ENCODE results near the gene KLKB1.
"Not testable (repeated sequence)": the region's sequence is repeated elsewhere in the genome, so short reads cannot be mapped to it uniquely, and the experiment has no call there.

KLKB1 gene

DNA sequence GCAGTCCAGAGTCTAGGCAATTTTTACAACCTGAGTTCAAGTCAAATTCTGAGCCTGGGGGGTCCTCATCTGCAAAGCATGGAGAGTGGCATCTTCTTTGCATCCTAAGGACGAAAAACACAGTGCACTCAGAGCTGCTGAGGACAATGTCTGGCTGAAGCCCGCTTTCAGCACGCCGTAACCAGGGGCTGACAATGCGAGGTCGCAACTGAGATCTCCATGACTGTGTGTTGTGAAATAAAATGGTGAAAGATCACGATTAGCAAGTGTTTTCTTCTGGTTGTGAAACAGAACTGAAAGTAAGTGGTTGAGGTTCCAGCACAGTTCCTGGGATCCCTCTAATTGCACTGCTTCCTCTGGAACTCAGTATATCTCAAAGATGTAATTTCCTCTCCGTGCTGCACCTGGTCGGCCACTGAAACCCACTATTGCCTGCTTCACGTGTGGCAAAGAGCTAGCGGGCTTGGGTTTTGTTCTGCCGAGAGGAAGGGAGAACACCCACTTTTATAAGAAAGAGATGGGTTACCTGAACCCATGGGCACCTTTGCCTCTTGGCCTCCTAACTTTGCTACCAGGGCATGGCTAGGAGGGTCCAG lies 31.0 kb downstream of the KLKB1 start:
- DNase-seq, result no peak
- intact Hi-C loops (cut with DNase I), result no loop called here

DNA sequence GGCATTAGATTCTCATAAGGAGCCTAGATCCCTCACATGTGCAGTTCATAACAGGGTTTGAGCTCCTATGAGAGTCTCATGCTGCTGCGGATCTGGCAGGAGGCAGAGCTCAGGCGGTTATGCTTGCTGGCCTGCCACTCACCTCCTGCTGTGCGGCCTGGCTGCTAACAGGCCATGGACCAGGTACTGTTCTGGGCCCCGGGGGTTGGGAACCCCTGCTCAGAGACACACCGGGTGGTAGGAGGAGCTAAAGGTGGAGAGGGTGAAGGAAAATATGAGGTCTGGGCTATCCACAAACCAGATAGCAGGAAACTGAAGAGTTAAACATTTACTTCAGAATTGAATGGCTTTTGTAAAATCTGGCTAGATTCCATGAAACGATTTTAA lies 32.8 kb downstream of the KLKB1 start:
- no peak for DNase-seq

DNA sequence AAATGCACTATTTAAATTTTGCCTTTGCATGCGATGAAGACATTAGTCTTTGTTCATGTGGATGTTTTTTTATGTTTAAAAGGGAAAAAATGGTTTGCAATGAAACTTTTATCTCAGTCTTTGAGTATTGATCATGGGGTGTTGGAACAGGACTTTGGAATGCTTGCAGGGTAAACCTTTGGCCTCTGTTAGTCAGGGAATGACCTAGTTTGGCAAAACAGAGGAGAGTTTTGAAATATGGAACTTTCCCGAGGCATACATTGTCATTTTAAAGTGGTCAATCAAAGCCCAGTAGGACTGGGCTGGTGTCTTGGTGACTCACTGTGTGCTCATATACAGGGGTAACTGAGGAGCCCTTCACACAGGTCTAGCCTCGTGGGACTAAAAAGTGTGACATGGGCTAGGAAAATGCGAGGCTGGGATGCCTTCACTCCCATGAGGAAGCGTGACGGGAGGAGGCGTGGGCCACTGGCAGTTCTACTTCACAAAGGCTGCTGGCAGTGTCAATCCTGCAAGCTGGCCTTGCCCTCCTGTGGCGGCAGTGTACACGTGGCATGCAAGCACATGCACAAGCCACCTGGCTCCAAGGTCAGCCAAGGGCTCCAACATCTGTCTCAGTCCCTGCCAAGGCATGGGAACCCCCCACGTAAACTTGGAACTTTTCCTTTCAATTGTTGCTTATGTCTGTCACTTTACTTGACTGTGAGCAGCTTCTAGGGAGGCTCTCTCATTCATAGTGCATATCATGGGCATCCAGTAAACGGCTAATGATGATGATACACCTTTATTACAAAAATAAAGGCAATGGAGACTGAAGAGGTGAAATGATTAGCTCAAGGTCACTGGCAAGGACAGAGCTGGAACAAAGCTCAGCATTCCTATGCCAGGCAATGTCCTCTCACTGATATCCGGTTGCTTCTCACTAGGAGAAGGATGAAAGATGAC lies 33.5 kb downstream of the KLKB1 start:
- DNase-seq, result no peak
- intact Hi-C loops (cut with DNase I), result no loop called here

More for the DNA sequence above, 32.8 kb downstream of the KLKB1 start:
- intact Hi-C loops (cut with DNase I), result no loop called here

DNA sequence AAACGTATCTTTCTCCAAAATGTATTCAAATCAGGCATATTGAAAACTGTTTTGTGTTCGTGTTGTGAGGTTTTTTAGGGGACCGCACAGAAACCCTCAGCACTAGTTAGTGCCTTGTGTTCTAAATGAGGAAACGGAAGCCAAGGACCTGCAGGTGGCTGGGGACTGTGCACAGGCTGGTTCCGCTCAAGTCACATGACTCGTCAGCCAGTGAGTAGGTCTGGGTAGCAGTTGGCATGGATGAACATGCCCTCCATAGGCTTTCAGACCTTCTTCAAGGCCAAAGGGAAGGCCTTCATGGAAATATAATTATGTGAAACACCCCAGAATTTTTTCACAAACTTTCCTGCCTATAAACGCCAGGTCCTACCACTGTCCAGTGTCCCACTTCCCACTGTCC lies 37.4 kb downstream of the KLKB1 start:
- no peak for DNase-seq
- intact Hi-C loops (cut with DNase I), result no loop called here

DNA sequence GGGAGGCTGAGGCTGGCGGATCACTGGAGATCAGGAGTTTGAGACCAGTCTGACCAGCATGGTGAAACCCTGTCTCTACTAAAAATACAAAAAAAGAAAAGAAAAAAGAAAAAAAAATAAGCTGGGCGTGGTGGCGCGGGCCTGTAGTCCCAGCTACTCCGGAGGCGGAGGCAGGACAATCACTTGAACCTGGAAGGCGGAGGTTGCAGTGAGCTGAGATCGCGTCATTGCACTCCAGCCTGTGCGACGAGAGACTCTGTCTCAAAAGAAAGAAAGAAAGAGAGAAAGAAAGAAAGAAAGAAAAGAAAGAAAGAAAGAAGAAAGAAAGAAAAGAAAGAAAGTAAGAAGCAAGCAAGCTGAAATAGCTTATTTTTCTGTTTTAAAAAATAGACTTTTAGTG lies 37.9 kb downstream of the KLKB1 start:
- intact Hi-C loops (cut with DNase I); DNase-seq: not testable (repeated sequence)

DNA sequence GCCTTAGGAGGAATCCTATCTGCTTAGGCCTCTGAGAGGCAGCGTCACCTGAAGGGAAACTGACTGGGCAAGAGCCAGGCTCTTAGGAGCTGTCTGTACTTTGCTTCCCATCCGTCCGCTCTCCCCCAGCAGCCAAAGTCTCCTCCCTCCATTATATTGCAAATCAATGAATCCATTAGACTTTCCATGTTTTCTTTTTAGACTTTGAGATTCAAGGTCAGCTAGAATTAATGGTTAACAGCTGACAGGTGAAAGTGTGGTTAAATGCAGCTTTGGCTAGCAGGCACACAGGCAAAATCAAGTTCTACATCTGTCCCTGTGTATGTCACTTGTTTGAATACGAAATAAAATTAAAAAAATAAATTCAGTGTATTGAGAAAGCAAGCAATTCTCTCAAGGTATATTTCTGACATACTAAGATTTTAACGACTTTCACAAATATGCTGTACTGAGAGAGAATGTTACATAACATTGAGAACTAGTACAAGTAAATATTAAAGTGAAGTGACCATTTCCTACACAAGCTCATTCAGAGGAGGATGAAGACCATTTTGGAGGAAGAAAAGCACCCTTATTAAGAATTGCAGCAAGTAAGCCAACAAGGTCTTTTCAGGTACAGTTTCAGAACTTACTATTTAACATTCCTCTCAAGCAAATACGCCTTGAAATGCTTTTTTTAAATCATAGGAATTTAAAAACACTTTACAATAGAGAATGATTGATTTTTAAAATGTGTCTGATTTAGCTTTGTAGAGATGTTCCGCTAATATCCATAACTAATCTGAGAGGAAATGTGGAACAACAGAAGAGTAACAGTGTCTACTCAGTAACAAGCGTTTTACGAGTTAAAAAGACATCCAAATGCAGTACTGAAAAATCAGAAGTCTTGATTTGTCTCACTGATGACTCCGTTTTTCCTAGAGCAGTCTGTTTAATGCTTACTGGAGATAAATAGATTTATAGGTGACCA lies 38.7 kb downstream of the KLKB1 start, which contains the start of gene F11:
TSS of gene F11 (plus strand) at position 507 of the 970 bp plus-strand sequence. CDS start 948 bp downstream, outside the sequence.
- no peak for DNase-seq
- intact Hi-C loops (cut with DNase I), result no loop called here

DNA sequence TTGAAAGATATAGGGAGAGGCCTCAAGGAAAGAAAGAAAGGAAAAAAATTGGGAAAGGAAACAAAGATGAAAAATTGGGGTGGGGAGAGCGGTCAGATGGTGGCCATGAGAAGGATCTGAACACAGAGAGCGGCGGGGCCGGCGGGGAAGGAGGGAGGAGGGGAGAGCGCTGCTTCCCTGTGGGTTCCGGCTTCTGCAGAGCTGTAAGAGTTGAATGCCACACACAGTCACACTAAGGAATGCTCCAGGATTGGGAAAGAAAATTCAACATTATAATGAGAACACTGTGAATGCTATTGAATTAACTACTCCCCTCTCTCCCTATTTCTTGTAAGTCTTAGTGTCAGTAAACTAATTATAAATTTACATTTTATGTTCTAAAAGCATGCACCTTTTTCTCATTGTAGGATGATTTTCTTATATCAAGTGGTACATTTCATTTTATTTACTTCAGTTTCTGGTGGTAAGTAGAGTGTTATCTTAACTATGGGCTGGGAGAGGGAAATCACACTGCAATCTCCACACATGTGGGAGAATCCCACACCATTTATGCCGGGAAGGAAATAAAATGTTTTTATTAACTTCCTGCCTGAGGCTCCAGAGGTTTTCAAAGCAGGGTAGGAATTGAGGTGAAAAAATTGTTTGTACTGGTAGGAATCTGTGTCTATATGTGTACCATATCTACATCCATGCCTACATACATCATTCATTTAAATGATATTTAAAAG lies 39.6 kb downstream of the KLKB1 start:
- no peak for DNase-seq
- intact Hi-C loops (cut with DNase I), result no loop called here

DNA sequence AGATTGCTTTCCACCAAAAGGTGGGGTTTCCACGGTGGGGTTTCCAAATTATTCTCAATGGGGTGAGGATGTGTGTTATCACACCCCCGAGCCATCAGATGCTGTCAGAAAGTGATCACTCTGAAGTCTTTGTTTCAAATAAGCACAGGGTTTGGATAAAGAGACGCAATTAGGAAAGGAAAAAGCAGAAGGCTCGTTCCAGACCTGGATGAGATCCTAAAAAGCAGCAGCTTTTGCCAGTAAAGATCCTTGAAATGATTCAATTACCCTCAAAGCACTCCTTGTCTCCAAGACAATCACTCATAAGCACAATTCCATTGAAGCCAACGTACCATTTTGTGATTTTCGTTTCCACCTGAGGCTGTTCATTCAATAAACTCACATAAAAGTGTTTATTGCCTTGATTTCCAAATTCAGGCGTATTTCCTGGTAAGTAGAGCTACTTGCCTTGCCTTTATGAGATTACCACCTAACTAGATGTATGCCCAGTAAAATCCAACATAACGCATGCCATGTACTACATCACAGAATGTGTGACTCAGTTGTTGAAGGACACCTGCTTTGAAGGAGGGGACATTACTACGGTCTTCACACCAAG lies 43.9 kb downstream of the KLKB1 start:
- DNase-seq, result peak in 1 of 42 donors; percentile 5
- intact Hi-C loops (cut with DNase I), result no loop called here

DNA sequence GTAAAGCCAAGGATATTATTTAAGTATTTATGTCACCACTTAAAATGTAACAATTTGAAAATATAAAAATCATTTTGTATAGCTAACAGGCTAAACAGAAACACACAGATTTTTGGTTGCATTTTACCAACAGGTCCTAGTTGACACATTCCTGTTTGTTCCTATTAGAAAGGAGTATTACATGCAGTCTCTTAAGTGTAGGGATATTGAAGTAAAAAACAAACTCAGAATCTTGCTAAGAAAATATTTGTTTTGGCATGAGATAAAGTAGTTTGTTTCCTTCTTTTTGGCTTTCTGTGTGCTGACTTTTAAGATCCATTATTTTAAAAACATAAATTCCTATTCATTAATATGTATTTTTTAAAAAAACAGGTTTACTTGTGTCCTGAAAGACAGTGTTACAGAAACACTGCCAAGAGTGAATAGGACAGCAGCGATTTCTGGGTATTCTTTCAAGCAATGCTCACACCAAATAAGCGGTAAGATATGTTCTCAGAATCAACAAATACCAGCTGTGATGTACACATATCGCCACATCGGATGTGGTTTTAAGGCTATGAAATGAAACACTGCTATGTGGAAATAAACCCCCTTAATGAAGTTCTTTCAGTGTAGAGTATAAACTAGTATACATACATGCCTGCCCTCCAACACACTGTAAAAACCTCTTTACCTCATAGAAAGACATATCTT lies 45.5 kb downstream of the KLKB1 start:
- intact Hi-C loops (cut with DNase I), result no loop called here
- DNase-seq, result no peak

DNA sequence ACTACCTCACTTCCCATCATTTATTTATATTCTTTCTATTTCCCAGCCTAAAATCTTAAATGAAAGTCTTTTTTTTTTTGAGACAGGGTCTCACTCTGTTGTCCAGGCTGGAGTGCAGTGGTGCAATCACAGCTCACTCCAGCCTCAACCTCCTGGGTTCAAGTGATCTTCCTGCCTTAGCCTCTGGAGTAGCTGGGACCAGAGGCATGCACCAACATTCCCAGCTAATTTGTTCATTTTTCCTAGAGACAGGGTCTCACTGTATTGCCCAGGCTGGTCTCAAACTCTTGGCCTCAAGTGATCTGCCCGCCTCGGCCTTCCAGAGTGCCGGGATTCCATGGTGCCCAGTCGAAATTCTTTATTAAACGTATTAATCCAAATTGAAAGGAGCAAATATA lies 46.1 kb downstream of the KLKB1 start:
- DNase-seq; intact Hi-C loops (cut with DNase I): not testable (repeated sequence)

DNA sequence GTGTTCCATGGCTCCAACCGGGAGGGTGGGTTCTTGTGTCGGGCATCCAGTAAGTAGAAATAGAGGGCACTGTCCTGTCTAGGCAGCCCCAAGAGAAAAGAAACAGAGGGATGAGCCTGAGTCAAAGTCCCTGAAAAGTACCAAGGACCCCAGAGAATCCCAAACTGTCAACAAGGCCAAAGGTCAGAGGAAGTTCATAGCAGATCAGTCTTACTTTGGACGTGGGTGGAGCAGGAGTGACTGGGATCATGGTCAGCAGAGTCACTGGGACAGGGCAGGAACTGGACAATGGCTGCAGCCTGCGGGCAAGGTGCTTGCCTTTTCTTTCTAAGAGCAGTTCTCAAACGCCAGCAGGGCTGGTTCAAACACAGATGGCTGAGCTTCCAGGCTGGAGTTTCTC lies 56.0 kb downstream of the KLKB1 start:
- DNase-seq, result no peak
- intact Hi-C loops (cut with DNase I), result no loop called here

DNA sequence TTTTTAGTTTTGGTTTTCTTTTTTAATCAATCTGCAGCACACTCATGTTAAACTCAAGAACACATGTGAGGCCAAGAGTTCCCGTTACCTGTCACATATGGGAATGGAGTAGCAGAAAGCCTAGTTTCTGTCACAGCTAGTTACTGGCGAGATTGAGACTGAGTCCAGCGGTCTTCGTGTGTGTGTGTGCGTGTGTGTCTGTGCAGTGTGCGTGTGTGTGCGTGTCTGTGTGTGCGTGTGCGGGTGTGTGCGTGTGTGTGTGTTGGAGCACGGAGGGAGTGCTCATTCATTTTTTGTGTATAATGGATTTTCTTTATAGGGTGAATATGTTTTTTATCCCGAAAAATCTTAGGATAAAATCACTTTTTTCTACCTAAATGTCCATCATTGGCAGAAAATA lies 57.8 kb downstream of the KLKB1 start:
- intact Hi-C loops (cut with DNase I), result no loop called here
- no peak for DNase-seq

DNA sequence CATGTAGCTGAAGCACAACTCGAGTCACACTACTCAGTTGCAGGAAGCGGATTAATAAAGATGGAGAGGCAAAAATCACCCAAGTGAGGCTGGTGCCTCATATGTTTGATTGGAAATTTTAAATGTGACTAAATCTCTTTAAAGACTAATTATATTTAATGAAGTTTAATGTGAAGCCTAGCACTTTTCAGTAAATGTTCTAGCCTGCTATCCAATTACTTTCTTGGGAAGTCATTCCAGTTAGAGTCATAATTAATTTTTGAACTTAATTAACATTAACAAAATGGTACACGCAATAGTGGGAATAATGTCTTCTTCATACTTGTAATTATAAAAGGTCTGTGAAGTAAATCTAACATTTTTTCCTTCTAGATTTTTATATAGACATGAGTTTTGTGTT lies 59.3 kb downstream of the KLKB1 start:
- intact Hi-C loops (cut with DNase I), result no loop called here
- no peak for DNase-seq

DNA sequence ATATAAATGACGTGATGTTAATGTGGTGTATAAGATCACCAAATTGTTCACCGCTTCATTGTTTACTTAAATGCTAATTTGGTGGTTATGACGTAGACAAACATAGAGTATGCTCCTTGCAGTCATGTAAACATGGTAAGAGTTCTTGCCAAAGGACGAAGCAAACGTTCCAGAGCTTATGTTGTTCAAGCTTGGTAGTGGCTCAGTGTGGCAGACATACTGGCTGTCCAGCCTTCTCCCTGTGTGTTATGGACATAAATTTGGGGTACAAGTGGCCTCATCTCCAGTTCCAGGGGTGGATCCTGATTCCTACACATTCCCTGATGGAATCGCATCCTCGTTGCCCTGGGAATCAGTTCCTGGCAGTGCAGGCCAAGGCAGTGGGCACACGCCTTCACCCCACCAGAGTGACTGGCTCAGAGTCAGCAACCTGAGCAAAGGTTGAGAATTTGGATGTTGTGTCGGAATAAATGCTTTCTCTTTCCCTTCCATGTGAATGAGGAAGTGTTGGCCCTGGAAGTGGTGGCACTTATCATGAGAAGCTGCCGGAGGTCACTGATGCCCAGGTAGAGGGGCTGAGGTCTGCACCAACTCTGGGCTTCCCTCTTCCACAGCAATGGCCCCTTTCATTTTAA lies 64.1 kb downstream of the KLKB1 start:
- intact Hi-C loops (cut with DNase I), result no loop called here
- DNase-seq, result no peak

DNA sequence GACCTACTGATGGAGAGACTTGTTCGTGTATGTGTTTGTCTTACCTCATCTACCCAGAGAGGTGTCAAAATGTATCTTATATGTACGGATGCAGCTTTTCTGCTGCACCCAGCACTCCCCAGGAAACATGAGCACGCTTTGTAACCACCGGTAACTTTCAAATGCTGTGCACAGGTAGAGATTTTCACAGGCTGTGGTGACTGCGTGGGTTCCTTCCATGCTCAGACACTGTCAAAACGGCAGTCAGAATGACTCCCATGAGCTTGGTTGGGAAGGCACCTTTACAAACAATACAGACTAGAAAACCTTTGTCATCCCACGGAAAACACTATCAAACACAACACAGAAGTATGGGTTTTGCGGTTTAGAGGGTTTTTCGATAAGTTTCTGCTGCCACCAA lies 66.9 kb downstream of the KLKB1 start:
- intact Hi-C loops (cut with DNase I), result no loop called here
- DNase-seq, result no peak

DNA sequence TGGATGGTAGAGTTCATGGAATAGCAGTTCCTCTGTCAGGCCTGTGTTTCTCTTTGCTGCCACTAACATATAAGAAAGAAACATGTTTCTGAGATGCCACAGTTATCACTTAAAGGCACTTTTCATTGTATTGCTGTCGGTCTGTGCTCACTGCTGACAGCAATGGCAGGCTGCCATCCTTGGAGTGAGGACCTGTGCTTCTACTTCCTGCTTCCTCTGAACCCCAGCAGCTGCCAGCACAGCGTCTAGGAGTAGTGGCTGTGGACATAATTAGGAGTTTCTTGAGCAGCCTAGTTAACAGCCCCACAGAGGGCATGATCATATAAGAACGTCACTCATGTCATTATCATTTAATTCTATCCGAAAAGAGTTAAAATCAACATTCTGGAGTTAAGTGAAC lies 69.2 kb downstream of the KLKB1 start:
- no peak for DNase-seq
- intact Hi-C loops (cut with DNase I), result loop anchor here (5.0 kb wide), 1 partner anchor 291 kb away; no protein-coding TSS in a partner anchor

DNA sequence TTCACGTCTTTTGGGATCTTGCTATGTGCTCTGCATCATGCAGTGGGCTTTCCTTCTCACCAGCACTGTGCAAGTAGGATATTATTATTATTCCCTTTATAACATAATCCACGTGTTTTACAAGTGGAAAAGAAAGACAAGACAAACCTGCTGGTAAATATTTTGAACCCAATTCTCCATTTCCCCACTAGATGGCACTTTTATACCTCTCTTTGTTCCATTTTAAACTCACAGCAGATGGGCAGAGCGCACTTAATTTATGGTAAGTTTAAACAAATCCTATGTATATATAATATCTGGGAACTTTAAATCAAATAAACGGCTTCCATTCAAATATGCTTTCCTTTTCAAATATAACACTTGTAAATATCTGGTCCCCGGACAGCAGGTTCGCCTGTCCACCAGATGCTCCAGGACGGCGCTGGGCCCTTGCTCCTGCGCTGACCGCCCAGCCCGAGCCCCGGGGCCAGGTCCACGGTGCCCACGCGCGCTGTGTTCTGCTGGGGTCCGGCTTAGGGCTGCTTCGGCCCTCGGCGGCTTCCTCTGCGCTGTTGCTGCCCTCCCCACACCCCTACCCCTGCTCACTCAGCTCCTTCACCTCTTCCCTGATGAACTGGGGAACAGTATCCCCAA lies 69.8 kb downstream of the KLKB1 start:
- intact Hi-C loops (cut with DNase I), result loop anchor here (5.0 kb wide), 1 partner anchor 290 kb away; no protein-coding TSS in a partner anchor
- DNase-seq, result peak in 3 of 42 donors; percentile 5 to 43 (median 6)

All from head of caudate nucleus (tissue), 42 donors.